Right lobe of liver (tissue), 6 donors: Measurements from ENCODE around the gene HS1BP3. TPM values are rescaled to one million over a fixed set of nuclear protein-coding genes. Genes with fewer than 3 reads are reported as not detected.

ENCODE experiments used
- ATAC-seq, 4 donors: fragments of 200-7000 bp; cut with Tn5 transposase; one replicate each; pipeline ENCODE4 v1.9.1; 2020; ENCODE audit warnings: mild to moderate bottlenecking in 4 of 4, moderate library complexity in 4 of 4
- DNase-seq, 3 donors: peaks; one replicate each; pipeline ENCODE4 v3.0.0-alpha.2; 2020
- H3K27ac ChIP-seq, 3 donors: fragments of 200-600 bp; one replicate each; pipeline ENCODE4 v1.8.0; 2022
- H3K27me3 ChIP-seq, 2 donors: fragments of 200-600 bp; one replicate each; pipeline ENCODE4 v1.8.0; 2022
- H3K36me3 ChIP-seq, 4 donors: fragments of 200-600 bp; sonication (generic) in 1 of 4; one replicate each; pipeline versions ENCODE4 v1.5.1 to v1.8.0; 2017 to 2022; ENCODE audit warnings: control low read depth in 1 of 4
- H3K4me1 ChIP-seq, 4 donors: fragments of 200-600 bp; sonication (generic) in 1 of 4; one replicate each; pipeline versions ENCODE4 v1.5.1 to v1.8.0; 2017 to 2022; ENCODE audit warnings: control low read depth in 1 of 4
- H3K4me3 ChIP-seq, 3 donors: fragments of 200-600 bp; one replicate each; pipeline ENCODE4 v1.8.0; 2022
- H3K9me3 ChIP-seq, 4 donors: fragments of 200-600 bp; sonication (generic) in 1 of 4; one replicate each; pipeline versions ENCODE4 v1.5.1 to v1.8.0; 2017 to 2022; ENCODE audit warnings: control low read depth in 1 of 4
- POLR2A ChIP-seq: fragments of 450-650 bp; IDR thresholded peaks from one replicate; pipeline ENCODE4 v1.6.1; 2017; ENCODE audit warnings: antibody characterized with exemption, mild to moderate bottlenecking
- WGBS: methylation state at CpG from one replicate; pipeline ENCODE4 v1.1.6; 2018; ENCODE audit warnings: low coverage, low lambda C conversion rate; ENCODE audit not compliant: insufficient coverage; ENCODE audit errors: missing lambda C conversion rate; 5-methylcytosine and 5-hydroxymethylcytosine counted together
- intact Hi-C, 2 donors: fragments of 100-400 bp; cut with DNase I; formaldehyde crosslinking; loops; one replicate each; pipeline versions ENCODE4 v1.11.2 to v1.14.1; 2022
- total RNA-seq, 6 experiments: library from RNA; depleted of rRNA in 2 of 6; stranded (reverse); fragments of >200 nt in 2 of 6; fragmentation: NEBNext Ultra II Directional in 3 of 6; extraction: Animal tissue kit (Norgen Biotek cat#: 25700) in 3 of 6; gene quantifications; one replicate each; pipeline versions ENCODE4 v1.1.0 to v1.2.4, GENCODE V29; 2016 to 2023
- TF ChIP-seq, protein P1 (sequence below), 4 donors: fragments of 200-600 bp in 3 of 4; fragments of 450-650 bp in 1 of 4; IDR thresholded peaks; one replicate each; pipeline versions ENCODE4 v1.5.1 to v1.8.0; 2016 to 2022; ENCODE audit warnings: antibody characterized with exemption in 4 of 4, mild to moderate bottlenecking in 2 of 4
- donor health status: DM: no; HTN: yes; CAD: no.
- donor health status: DM: no; HTN: no; CAD: no.
- donor health status: DM: no; HTN: no; CAD: no.
- donor health status: DM: no; HTN: yes; CAD: no.
- donor health status: DM: no; HTN: yes; CAD: no.

Gene HS1BP3
- total RNA-seq, 6 experiments from 2014 or later, result 17.5 to 34.7 (median 20.2) TPM

DNA sequence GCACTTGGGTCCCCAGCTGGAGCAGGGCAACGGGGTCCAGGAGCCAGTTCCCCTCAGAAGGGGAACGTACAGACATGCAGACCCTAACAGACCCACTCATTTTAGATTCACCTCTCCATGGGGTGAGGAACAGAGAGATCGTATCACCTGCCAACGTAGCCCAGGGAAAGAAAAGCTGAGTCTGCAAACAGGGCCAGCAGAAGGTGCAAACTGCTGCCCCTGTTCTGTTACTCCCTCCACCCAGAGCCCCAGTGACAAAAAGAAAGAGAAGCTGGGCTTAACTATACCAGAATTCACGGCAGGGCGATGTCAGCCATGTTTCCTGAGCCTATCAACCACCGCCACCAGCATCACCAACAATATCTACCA lies 817 bp upstream of the HS1BP3 start:
- no peaks in the 10 kb centered on the region for H3K9me3 ChIP-seq
- WGBS, result 75% methylated on average over 4 of the region's 7 CpGs
- H3K4me1 ChIP-seq, result peaks cover 0 to 31% (median 6%) of the 10 kb centered on the region in 4 donors
- TF ChIP-seq, protein P1, sequence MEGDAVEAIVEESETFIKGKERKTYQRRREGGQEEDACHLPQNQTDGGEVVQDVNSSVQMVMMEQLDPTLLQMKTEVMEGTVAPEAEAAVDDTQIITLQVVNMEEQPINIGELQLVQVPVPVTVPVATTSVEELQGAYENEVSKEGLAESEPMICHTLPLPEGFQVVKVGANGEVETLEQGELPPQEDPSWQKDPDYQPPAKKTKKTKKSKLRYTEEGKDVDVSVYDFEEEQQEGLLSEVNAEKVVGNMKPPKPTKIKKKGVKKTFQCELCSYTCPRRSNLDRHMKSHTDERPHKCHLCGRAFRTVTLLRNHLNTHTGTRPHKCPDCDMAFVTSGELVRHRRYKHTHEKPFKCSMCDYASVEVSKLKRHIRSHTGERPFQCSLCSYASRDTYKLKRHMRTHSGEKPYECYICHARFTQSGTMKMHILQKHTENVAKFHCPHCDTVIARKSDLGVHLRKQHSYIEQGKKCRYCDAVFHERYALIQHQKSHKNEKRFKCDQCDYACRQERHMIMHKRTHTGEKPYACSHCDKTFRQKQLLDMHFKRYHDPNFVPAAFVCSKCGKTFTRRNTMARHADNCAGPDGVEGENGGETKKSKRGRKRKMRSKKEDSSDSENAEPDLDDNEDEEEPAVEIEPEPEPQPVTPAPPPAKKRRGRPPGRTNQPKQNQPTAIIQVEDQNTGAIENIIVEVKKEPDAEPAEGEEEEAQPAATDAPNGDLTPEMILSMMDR (IDR thresholded peaks at IDR 0.05), result no peak
- TF ChIP-seq POLR2A, result no peak
- peak overlapping the region in 2 of 3 donors; percentile 86 to 95 for H3K27ac ChIP-seq
- ATAC-seq, result no peak
- intact Hi-C loops, result no loop called here
- H3K27me3 ChIP-seq, result no peaks in the 10 kb centered on the region
- H3K4me3 ChIP-seq, result peak overlapping the region in 2 of 3 donors; percentile 68 to 81
- no peaks in the 10 kb centered on the region for H3K36me3 ChIP-seq
- DNase-seq, result no peak

DNA sequence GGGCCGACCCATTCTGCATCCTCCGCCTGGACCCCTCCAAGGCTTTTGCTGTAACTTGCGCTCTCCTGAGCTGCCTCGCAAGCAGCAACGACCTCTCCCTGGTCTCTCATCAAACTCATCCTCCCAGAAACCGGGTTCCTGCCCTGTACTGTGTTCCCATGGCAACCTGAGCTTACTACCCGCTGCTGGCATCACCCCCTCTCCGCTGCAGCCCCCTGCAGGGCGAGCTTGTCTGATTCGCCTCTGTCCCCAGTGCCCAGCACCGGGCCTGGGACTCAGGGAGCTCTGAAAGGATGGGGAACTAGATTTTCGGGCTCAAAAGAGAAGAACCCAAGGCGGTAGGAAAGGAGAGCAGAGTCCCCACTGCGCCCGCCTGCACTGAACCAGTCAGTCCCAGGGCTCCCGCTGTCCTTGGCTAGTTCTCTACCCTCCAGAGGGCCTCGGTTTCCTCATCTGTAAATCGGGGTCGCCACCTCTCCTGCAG lies 463 bp downstream of the HS1BP3 start:
- peak in 1 of 3 donors; percentile 57 for DNase-seq

DNA sequence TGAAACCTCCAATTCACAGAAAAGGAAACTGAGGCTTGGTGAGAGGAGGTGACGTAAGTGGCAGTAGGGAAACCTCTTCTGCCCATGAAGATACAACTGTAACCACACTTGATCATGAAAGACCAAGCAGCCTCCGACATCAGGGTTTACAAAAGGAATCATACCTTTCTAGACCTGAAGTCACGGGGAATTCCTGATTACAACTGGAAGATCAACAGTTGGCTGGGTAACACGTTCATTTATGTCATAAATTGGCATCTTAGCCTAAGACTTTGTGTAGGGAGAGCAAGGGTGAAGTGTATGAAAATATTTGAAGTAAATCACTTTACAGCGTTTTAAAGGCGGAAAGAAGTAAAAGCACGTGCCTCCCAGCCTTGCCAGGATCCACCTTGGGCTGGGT lies 922 bp downstream of the HS1BP3 start:
- intact Hi-C loops, result no loop called here
- peak overlapping the region in 2 of 3 donors; percentile 86 to 95 for H3K27ac ChIP-seq
- no peak for DNase-seq
- no peak for TF ChIP-seq POLR2A
- TF ChIP-seq, protein P1 (IDR thresholded peaks at IDR 0.05), result no peak
- WGBS, result 71% methylated on average over 5 of the region's 7 CpGs
- peaks cover 0 to 31% (median 6%) of the 10 kb centered on the region in 4 donors for H3K4me1 ChIP-seq
- no peak for ATAC-seq
- H3K36me3 ChIP-seq, result peaks cover 0 to 3% (median 0%) of the 10 kb centered on the region in 4 donors
- H3K9me3 ChIP-seq, result no peaks in the 10 kb centered on the region
- peak overlapping the region; percentile 68 to 86 (median 81) for H3K4me3 ChIP-seq
- H3K27me3 ChIP-seq, result no peaks in the 10 kb centered on the region

More for the DNA sequence above, 463 bp downstream of the HS1BP3 start:
- 30% methylated on average over 5 of the region's 19 CpGs for WGBS
- TF ChIP-seq, protein P1 (IDR thresholded peaks at IDR 0.05), result no peak
- no peak for TF ChIP-seq POLR2A
- Histone ChIP-seq H3K36me3 (no peaks in the 10 kb centered on the region), H3K27ac (peak overlapping the region; percentile 86 to 95 (median 91)), H3K4me3 (peak overlapping the region; percentile 68 to 86 (median 81)), H3K4me1 (peaks cover 0 to 31% (median 6%) of the 10 kb centered on the region in 4 donors), H3K9me3 (no peaks in the 10 kb centered on the region), H3K27me3 (no peaks in the 10 kb centered on the region)
- peak; percentile 2 to 11 (median 9) for ATAC-seq
- intact Hi-C loops, result no loop called here

DNA sequence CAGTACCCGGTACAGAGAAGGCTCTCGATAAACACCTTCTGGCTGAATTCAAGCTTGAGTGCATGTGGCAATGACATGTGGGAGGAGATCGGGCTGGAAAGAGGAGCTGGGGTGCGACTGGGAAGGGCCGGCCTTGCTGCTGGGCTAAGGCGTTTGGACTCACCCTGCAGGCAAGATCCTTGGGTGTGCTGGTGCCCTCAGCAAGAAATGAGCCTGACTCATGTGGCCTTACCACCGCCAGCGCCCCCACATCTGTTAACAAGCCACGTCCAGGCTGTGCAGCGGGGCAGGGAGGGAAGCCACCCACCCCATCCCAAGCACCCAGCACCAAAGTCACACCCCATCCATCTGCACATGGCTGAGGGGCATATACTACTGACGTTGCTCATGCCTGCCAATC lies 1.3 kb downstream of the HS1BP3 start:
- 75% methylated on average over 4 of the region's 11 CpGs for WGBS

More for the DNA sequence above, 1.3 kb downstream of the HS1BP3 start:
- Histone ChIP-seq H3K27ac (no peak overlapping the region), H3K36me3 (peaks cover 0 to 4% (median 2%) of the 10 kb centered on the region in 4 donors), H3K4me1 (peaks cover 0 to 31% (median 6%) of the 10 kb centered on the region in 4 donors), H3K9me3 (no peaks in the 10 kb centered on the region), H3K4me3 (peak overlapping the region in 1 of 3 donors; percentile 81), H3K27me3 (no peaks in the 10 kb centered on the region)
- peak in 1 of 3 donors; percentile 56 for DNase-seq
- TF ChIP-seq POLR2A, result no peak
- TF ChIP-seq, protein P1 (IDR thresholded peaks at IDR 0.05), result no peak
- no peak for ATAC-seq
- intact Hi-C loops, result no loop called here
